Measurements from ENCODE around the gene TOMM70.

DNA sequence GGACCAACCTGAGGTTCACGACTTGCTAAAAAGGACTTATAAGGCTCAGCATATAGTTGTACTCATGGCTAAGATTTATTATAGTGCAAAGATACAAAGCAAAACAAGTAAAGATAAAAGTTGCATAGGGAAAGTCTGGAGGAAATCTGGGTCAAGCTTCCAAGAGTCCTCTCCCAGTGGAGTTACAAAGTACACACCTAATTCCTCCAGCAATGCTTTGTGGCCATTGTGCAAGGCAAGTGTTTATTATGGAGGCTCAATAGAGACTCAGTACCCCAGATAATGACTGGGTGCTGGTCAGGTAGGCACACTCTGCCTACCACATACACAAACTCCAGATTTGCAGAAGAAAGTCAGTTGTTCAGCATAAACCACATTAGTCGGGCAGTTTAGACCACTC lies 23.4 kb upstream of the TOMM70 start:
- TF ChIP-seq, protein P1, sequence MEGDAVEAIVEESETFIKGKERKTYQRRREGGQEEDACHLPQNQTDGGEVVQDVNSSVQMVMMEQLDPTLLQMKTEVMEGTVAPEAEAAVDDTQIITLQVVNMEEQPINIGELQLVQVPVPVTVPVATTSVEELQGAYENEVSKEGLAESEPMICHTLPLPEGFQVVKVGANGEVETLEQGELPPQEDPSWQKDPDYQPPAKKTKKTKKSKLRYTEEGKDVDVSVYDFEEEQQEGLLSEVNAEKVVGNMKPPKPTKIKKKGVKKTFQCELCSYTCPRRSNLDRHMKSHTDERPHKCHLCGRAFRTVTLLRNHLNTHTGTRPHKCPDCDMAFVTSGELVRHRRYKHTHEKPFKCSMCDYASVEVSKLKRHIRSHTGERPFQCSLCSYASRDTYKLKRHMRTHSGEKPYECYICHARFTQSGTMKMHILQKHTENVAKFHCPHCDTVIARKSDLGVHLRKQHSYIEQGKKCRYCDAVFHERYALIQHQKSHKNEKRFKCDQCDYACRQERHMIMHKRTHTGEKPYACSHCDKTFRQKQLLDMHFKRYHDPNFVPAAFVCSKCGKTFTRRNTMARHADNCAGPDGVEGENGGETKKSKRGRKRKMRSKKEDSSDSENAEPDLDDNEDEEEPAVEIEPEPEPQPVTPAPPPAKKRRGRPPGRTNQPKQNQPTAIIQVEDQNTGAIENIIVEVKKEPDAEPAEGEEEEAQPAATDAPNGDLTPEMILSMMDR (IDR thresholded peaks at IDR 0.05; ENCODE audit: low read length), result no peak
- TF ChIP-seq EZH2 (IDR thresholded peaks at IDR 0.05; ENCODE audit: borderline replicate concordance, low read length), result no peak
